LNCAP (cell line): ENCODE results near the gene TAS2R50.

Experiments
- CTCF ChIP-seq: fragments of 450-650 bp; IDR thresholded peaks from 2 replicates; pipeline ENCODE4 v1.5.1; 2017; ENCODE audit warnings: mild to moderate bottlenecking

Gene TAS2R50

GRCh38 chr12:11014234-11014633, 27.5 kb upstream of the TAS2R50 start:
- TF ChIP-seq CTCF = no peak

GRCh38 chr12:11007608-11008007, 20.9 kb upstream of the TAS2R50 start:
- TF ChIP-seq CTCF = no peak

GRCh38 chr12:10998204-10998603, 11.5 kb upstream of the TAS2R50 start, which contains the start of gene TAS2R20:
Gene TAS2R20 (minus strand): TSS chr12:10998304. CDS start chr12:10997875, 429 bp downstream.
- no peak for TF ChIP-seq CTCF

GRCh38 chr12:10994307-10994706, 7.6 kb upstream of the TAS2R50 start:
- no peak for TF ChIP-seq CTCF

- TF ChIP-seq CTCF = no peak
Measured at GRCh38 chr12:10989107-10989506, 2.4 kb upstream of the TAS2R50 start.

- no peak for TF ChIP-seq CTCF
Measured at GRCh38 chr12:10982244-10982643, 4.5 kb downstream of the TAS2R50 start.

- no peak for TF ChIP-seq CTCF
Measured at GRCh38 chr12:10974965-10975364, 11.7 kb downstream of the TAS2R50 start.

GRCh38 chr12:10968765-10969456, 17.8 kb downstream of the TAS2R50 start:
- TF ChIP-seq CTCF = no peak
